A549 treated with CpdA at 1 μM for 4 hours (cell line): ENCODE data around the gene TBL2. TPM values are rescaled to one million over a fixed set of nuclear protein-coding genes. Genes with fewer than 3 reads are reported as not detected.

Source experiments
- total RNA-seq: library from RNA; stranded (reverse); fragments of 200-300 nt; extraction: Qiagen RNA extraction; gene quantifications from 5 replicates; pipeline ENCODE4 v1.2.3, GENCODE V29; 2022; ENCODE audit warnings: low read depth

Gene TBL2, protein sequence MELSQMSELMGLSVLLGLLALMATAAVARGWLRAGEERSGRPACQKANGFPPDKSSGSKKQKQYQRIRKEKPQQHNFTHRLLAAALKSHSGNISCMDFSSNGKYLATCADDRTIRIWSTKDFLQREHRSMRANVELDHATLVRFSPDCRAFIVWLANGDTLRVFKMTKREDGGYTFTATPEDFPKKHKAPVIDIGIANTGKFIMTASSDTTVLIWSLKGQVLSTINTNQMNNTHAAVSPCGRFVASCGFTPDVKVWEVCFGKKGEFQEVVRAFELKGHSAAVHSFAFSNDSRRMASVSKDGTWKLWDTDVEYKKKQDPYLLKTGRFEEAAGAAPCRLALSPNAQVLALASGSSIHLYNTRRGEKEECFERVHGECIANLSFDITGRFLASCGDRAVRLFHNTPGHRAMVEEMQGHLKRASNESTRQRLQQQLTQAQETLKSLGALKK
- 52.8 to 61.3 TPM (median 55.6 TPM) in 5 replicates for total RNA-seq

DNA sequence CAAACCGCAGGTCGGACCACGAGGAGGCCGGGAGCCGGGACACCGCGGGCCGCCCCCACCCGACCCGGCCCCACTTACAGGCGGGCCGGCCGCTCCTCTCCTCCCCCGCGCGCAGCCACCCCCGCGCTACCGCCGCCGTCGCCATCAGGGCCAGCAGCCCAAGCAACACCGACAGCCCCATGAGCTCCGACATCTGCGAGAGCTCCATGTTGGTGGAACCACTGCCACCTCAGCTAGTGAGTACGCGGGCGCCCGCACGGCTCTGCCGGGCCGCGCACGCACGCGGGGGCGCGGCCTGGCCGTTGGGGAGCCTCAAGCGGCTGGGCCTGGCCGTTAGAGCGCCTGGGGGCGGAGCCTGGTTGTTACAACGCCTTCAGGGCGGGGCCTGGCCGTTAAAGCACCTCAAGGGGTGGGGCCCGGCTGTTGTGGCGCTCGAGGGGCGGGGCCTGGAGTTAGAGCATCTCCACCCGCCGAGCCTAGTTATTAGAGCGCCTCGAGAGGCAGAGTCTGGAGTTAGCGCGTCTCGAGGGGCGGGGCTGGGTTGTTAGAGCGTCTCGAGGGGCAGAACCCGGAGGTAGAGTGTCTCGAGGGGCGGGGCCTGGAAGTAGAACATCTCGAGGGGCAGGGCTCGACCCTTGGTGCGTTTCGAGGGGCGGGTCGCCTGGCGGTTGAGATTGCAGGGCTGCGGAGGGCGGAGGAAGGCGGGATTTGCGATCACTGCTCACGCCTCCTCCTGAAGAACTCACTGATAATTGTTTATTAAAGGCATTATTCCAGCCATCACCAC is at the start of gene TBL2:
TBL2 (minus strand) TSS at position 238 of the 787 bp plus-strand sequence; CDS start at position 208, 30 bp downstream.

DNA sequence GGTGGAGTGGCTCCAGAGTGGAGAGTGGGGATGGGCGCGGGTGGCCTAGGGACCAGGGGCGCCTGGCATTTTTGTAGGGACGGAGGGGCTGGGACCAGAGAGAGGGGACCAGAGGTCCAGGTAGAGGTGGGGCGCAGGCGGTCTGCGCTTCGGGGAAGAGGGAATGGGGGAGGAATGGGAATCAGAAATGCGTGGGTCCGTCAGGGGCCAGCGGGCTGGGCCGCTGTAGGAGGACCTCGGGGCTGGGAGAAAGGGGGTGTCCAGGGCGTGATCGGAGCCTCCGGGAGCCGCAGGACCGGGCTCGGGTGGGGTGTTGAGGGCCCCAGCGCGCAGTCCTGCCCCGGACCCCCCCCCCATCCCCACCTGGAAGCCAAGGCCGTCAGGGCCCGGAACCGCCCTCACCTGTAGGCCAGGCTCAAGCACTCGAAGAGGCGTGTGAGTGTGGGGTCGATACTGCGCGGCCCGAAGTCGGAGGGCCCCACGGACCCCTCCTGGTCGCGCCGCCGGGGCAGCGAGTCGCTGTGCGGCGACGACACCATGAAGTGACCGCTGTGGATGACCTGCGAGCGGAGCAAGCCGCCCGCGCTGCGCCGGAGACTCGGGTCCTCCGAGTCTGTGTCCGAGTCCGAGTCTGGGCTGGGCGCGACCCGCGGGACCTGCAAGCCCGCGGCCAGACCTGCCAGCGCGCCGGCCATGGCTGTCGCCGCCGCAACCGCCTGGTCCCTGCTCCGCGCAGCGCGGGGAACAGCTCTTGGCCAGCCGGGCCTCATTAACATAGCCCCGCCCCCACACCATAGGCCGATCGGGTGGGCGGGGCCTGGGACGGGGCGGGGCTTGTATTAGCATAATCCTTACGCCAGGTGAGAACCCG is 45.7 kb upstream of the TBL2 start, which contains the start of gene MLXIPL:
MLXIPL (minus strand) TSS at position 725 of the 871 bp plus-strand sequence; CDS start at position 695, 30 bp downstream.

DNA sequence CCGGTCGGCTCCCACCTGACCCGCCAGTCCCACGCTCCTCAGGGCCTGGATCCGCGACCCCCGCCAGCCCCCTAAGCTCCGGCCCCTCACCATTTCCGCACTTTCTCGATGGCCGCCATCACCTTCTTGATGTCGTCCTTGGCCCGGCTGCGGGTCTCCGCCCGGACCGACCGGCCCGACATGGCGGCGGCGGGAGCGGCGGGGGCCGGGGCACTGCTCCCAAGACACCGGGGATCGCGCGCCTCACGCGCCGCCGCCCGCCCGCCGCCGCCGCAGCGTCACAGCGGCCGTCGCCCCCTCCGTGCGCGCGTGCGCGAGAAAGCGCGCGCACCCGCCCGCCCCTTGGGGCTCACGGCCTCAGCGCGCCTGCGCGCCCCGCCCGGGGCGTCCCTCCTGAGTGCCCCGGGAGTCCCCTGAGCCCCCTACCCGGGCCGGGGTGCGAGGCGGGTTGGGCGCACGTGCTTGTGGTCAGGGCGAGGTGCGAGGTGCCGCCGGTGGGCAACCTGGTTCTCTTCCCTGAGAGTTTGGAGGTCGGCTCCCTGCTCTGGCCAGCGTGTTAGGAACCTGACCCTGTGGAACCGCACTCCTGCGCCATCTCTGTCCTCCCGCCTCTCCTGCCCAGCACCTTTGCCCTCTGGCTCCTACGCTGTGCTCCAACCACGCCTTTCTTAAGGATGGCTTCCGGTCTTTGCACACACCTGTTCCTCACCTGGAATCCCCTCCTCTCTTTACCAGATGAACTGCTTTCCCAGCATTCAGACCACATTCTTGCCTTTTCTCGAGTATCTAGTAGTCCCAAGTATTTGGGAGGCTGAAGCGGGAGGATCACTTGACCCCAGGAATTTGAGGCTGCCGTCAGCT is 20.8 kb downstream of the TBL2 start, which contains the start of gene BCL7B:
BCL7B (minus strand) TSS at position 294 of the 861 bp plus-strand sequence; CDS start at position 182, 112 bp downstream.

DNA sequence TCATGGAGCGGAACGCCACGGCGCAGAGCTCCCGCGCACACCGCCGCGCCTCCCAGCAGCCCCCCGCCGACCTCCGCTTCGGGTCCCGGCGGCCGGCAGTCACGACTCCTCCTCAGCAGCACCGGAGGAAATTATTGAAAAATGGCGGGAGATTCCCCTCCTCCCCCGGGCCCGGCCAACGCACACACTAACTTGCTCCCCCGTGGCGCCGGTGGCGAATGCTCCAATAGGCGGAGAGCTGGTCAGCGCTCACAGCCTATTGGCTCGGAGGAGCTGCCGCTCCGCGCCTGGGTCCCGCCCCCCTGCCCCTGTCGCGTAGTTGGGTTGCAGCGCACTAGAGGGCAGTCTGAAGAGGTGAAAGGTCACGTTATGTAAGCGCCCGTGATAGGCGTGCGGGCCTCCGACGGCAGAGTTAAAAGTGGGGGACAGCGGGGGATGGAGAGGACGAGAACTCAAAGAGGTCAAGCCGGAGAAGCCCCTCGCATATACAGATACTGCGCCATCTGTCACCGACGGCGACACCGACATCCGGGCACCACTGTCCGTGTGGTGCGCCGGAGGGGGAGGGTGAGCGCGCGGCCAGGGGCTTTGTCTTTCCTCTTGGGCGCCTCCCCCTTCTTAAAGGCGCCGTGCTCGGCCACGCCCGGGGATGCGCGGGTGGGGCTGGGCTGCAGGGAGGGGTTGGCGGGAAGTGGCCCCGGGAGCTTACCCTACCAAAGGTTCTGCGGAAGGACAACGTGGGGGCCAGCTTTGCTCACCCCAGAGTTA is 56.1 kb downstream of the TBL2 start, which contains the start of gene BAZ1B:
BAZ1B (minus strand) TSS at position 189 of the 768 bp plus-strand sequence. CDS start 360 bp downstream, outside the sequence.

Other genes with a start within 250 kb of the TBL2 start
- gene FZD9, start 144.8 kb downstream of the TBL2 start, total RNA-seq: 0.99 to 2.4 TPM (median 1.9 TPM) in 5 replicates
- 54.1 to 72.4 TPM (median 61.7 TPM) in 5 replicates for gene BAZ1B, start 56.3 kb downstream of the TBL2 start, total RNA-seq
- gene BCL7B, start 20.9 kb downstream of the TBL2 start, total RNA-seq: 62.6 to 80.5 TPM (median 71.7 TPM) in 5 replicates
- 0.78 to 1.7 TPM (median 1.4 TPM) in 5 replicates for gene MLXIPL, start 45.9 kb upstream of the TBL2 start, total RNA-seq
- gene VPS37D, start 89.3 kb upstream of the TBL2 start, total RNA-seq: 2.2 to 5.4 TPM (median 4.5 TPM) in 5 replicates
- gene DNAJC30, start 104.9 kb upstream of the TBL2 start, total RNA-seq: 7.7 to 10.7 TPM (median 9.2 TPM) in 5 replicates
- gene BUD23, start 105.0 kb upstream of the TBL2 start, total RNA-seq: 122 to 159 TPM (median 137 TPM) in 5 replicates
- gene STX1A, start 141.1 kb upstream of the TBL2 start, total RNA-seq: 74.5 to 85.6 TPM (median 84.1 TPM) in 5 replicates
- 18.8 to 26.8 TPM (median 25.0 TPM) in 5 replicates for gene ABHD11, start 160.2 kb upstream of the TBL2 start, total RNA-seq
- gene CLDN3, start 191.7 kb upstream of the TBL2 start, total RNA-seq: 1.4 to 3.8 TPM (median 3.1 TPM) in 5 replicates